IPS DF 19.7 (cell line): ENCODE measurements around the gene PROK2.

Experiments
- DNase-seq: peaks from one replicate; pipeline ENCODE4 v3.0.0-alpha.2; 2013; ENCODE audit warnings: low read depth, low spot score

PROK2 gene

DNA sequence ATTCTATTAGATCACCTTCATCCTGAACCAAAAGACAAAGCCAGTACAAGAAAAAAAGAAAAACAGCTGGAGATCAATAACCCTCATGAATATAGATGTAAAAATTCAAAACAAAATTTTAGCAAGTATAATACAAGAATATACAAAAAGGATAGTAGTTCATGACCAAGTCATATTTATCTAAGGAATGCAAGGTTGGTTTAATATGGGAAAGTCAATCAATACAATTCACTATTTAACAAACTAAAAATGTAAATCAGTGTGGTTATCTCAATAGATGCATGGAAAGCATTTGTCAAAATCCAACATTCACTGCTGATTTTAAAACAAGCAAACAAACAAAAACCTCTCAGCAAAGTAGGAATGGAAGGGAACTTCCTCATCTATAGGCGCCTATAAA, 42.3 kb downstream of the PROK2 start:
- DNase-seq, result no peak

GRCh38 chr3:71734881-71735280, 50.1 kb downstream of the PROK2 start:
- DNase-seq, result no peak

DNA sequence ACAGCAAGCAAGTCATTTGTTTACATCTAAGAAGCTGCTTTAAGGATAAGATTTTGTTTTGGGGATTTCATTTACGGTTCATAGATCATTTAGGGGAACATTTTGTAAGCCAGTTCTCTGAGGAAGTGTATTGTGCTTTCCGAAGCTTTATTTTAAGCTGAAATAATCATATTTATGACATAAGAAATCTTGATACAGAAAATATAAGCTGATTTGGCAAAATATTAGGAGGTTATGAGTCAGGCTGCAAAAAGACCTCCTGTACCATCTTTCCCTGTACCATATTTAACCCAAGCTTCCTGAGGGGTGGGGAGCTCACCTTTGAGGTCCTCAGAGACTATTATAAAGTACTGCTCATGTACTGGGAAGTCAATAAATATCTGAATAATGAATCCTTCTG, 51.6 kb downstream of the PROK2 start:
- no peak for DNase-seq

GRCh38 chr3:71732637-71733036, 52.3 kb downstream of the PROK2 start:
- no peak for DNase-seq

- DNase-seq, result peak; percentile 83
Observed at GRCh38 chr3:71728632-71729342, 56.2 kb downstream of the PROK2 start.

DNA sequence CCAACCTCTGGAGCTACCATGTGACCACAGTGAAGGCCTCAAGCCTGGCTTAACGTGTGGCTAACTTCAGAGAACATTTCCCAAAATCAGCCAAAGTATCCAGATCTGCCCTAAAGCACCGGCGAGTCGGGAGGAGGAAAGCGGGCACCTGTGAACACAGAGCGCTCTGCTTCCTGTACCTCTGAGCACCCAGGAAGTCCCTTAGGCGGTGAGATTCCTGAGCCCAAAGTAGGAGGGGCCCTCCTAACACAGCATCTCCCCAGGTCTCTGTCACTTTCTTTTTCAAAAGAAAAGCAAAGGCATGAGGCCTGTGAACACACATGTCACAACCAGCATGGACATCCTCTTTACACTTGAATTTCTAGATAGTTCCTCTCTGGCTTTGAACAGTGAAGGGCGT, 58.8 kb downstream of the PROK2 start:
- DNase-seq, result no peak

DNA sequence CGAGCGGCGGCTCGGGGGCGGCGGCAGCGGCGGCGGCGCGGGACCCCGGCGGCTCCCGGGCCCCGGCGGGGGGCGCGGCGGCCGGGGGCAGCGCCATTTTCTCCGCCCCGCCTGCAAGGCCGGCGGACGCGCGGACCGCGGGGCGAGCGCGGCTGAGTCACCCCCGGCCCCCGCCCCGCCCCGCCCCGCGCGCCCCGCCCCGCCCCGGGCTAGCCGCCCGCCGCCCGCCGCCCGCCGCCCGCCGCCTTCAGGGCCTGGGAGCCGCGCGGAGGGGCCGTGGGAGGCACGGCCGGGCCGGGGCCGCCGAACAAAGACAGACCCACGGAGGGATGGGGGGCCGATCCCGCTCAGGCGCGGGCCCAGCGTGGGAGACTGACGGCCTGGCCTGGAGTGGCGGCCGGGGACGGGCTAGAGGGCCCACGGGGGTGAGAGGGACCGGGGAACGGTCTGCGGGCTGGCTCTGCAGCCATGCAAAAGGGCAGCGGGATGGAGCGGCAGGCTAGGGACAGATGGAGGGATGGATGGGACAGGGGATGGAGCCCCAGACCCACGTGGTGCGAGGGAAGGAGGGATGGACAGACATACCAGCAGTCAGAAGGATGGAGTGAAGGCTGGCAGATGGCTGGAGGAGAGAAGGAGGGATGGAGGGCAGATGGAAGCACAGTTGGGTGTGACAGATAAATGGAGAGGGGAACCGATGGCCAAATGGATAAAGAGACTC, 59.5 kb downstream of the PROK2 start, which contains the start of gene EIF4E3:
Gene EIF4E3 (minus strand): TSS at position 132 of the 721 bp plus-strand sequence. CDS start 35 bp downstream, at position 97.
- DNase-seq, result no peak

GRCh38 chr3:71724584-71725270, 60.2 kb downstream of the PROK2 start:
- no peak for DNase-seq

DNA sequence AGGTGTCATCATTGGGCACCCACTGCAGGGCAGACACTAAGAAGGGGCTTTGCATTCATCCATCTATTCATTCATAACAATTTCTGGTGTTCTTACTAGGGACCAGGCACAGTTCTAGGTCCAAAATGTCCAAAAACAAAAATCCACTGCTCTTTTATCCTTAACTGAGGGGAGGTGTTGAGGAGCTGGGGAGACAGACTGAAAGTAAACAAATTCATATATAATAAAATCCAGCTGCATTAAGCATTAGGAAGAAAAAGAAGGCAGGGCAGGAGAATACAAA, 60.8 kb downstream of the PROK2 start:
- no peak for DNase-seq

DNA sequence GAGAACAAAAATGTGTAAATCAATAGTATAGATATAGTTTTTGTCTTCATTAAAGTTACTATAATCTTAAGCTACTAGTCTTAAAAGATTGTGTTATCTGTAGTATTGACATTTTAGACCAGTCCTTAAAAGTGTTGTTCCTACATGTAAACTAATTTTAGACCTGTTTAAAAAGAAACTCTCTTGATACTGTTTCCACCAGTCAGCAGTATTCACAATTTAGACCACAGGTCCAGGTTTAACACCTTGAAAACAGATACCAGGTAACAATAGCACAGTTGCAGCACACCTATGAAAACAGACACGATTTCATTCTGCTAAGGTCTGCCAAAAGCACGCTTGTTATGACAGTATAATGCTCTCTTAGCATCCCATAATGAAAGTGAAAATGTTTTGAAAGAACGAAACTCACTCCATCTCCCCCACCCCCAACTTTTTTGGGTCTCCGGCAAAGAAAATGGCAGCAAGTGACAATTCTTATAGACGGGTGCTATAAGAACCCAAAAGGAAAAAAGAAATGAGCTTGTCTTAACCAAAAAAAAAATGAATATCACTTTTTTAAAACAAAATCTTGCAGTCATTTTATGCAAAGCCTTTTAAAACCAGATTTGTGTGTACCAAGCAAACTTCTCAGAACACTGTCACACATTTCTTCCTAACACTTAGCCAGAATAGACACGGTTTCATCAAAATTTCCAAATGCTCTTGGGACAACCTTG, 61.3 kb downstream of the PROK2 start:
- DNase-seq, result no peak

DNA sequence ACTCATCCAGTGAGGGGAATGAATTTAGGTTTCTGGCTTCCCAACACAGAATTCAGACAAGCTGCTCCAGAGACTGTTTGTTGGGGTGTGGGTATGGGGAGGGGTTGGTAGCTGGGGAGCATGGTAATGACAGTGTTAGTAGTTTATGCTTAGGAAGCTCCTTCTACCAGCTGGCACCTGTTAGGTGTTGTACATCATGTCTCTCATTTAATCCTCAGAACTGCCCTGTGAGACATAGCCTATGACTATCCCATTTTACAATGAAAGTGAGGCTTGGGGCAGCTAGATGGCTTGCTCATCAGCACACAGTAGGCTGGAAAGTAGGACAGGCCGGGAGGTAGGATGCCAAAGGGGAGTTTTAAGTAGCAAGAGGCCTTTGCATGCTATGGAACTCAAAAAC, 62.3 kb downstream of the PROK2 start:
- DNase-seq, result no peak
